HG03469 (cell line): ENCODE results near the gene DNASE1L3.

ENCODE experiments used
- ATAC-seq: cut with Tn5 transposase; IDR thresholded peaks from one replicate; pipeline ENCODE4 v1.9.1; 2021; ENCODE audit warnings: mild to moderate bottlenecking, moderate library complexity, moderate number of reproducible peaks; ENCODE audit not compliant: unreplicated experiment

Gene DNASE1L3

DNA sequence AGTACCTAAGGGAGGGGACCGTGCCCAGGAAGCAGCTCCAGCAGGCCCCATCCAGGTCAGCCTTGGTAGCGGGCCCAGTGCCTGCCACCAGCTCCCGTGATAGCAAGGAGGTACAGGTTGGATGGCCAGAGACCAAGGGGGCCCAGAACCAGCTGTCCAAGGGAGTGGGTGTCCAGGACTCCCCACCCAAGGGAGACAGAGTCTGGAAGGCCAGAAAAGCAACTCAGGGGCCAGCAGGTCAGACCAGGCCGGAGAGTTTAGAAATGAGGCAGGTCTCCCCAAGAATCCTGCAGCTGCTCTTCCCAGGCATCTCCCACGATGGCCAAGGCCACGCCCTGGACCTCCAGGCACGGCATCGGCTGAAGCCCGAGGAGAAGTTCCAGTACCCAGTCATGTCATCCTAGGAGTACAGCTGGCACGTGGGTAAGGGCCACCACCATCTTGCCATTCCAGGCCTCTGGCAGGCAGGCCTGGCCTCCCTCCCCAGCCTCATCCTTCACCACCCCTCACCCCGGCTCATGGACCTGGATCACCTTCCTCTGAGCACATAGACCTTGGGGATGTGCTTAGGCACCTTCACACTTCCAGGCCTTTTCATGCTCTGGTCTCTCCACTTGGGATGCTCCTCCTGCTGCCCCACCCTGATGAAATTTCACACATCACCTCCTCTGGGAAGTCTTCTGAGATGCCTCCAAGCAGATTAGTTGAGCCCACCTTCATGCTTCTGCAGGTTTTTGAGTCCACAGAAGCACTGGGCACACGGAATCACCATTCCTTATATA lies 30.5 kb downstream of the DNASE1L3 start:
- no peak for ATAC-seq

GRCh38 chr3:58179235-58180098 lies 31.3 kb downstream of the DNASE1L3 start:
- ATAC-seq: no peak

GRCh38 chr3:58178528-58179234 lies 32.1 kb downstream of the DNASE1L3 start:
- ATAC-seq: no peak

- no peak for ATAC-seq
Measured at GRCh38 chr3:58177747-58178527, 32.8 kb downstream of the DNASE1L3 start.

DNA sequence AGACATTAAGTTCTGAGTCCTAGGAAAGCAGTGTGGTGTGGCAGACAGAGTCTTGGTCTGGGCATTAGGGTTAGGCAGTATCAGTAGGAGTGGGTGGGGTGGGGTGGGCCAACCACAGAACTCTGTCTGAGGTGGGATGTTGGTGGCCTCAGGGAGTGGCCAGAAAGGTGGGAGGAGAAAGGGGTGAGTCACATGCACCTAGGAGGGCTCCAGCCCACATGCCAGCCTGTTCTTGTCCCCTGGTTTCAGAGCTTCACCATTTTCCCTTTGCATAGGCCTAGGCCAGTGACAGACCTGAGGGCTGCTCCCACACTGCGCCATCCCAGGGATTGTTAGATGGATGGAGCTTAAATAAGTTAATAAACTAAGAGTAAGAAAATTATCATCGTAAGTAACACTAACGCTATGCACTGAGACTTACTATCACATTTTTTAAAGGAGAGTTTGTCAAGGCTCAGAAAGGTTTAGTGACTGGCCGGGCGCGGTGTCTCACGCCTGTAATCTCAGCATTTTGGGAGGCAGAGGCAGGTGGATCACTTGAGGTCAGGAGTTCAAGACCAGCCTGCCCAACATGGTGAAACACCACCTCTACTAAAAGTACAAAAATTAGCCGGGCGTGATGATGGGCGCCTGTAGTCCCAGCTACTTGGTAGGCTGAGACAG lies 33.8 kb downstream of the DNASE1L3 start:
- ATAC-seq: no peak

- ATAC-seq: no peak
Measured at GRCh38 chr3:58176185-58176530, 34.6 kb downstream of the DNASE1L3 start.

- no peak for ATAC-seq
Measured at GRCh38 chr3:58175437-58176184, 35.2 kb downstream of the DNASE1L3 start.

- ATAC-seq: no peak
Measured at GRCh38 chr3:58175187-58175436, 35.7 kb downstream of the DNASE1L3 start.

- ATAC-seq: no peak
Measured at GRCh38 chr3:58173669-58174398, 36.9 kb downstream of the DNASE1L3 start.

DNA sequence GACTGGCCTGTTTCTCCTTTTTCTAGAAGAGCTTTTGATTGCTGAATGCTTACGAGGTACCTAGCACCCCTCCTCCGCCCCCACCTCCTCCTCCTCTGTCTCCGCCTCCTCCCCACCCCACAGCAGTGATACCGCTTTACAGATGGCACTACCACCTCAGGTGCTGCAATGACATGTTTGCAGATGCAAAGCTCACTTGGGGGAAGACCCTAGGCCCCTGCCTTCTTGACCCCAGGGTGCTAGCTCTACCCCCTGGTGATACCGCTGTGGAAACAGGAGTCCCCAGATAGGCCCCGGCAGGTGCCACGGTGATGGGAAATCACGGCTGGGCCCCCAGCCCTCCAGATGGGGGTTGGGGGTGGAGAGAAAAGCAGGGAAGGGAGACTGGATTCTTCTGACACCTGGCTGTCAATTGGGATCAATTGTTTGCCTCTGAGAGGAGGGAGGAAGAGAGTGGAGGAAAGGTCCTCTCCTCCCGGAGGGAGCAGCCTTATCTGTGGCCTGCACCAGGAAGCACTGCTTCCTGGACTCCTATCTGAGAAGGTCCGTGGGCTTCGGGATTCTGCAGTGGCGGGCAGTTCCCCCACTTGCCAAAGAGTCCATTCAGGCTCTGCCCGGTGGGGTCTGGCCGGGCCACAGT lies 37.6 kb downstream of the DNASE1L3 start:
- ATAC-seq: no peak

DNA sequence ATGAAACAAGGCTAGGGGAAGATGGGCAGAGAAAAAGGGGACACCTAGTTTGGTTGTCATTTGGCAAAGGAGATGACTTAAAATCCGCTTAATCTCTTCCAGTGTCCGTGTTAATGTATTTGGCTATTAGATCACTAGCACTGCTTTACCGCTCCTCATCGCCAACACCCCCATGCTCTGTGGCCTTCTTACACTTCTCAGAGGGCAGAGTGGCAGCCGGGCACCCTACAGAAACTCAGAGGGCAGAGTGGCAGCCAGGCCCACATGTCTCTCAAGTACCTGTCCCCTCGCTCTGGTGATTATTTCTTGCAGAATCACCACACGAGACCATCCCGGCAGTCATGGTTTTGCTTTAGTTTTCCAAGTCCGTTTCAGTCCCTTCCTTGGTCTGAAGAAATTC lies 39.6 kb downstream of the DNASE1L3 start:
- ATAC-seq: no peak

- no peak for ATAC-seq
Measured at GRCh38 chr3:58170376-58170775, 40.4 kb downstream of the DNASE1L3 start.

DNA sequence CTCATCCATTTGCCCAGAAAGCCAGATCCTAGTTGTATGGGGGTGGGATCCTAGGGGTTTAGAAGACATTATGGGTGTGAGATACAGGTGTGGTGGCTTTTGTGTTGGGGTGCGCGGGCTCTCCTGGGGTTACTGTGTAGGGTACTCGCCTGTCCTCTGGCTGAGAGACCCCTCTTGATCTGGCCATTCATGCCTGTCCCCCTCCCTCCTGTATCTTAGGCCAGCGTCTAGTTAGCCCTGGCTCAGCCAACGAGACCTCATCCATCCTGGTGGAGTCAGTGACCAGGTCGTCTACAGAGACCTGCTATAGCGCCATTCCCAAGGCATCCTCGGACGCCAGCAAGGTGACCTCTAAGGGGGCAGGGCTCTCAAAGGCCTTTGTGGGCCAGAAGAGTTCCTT lies 41.4 kb downstream of the DNASE1L3 start:
- no peak for ATAC-seq

- no peak for ATAC-seq
Measured at GRCh38 chr3:58168498-58168897, 42.3 kb downstream of the DNASE1L3 start.

DNA sequence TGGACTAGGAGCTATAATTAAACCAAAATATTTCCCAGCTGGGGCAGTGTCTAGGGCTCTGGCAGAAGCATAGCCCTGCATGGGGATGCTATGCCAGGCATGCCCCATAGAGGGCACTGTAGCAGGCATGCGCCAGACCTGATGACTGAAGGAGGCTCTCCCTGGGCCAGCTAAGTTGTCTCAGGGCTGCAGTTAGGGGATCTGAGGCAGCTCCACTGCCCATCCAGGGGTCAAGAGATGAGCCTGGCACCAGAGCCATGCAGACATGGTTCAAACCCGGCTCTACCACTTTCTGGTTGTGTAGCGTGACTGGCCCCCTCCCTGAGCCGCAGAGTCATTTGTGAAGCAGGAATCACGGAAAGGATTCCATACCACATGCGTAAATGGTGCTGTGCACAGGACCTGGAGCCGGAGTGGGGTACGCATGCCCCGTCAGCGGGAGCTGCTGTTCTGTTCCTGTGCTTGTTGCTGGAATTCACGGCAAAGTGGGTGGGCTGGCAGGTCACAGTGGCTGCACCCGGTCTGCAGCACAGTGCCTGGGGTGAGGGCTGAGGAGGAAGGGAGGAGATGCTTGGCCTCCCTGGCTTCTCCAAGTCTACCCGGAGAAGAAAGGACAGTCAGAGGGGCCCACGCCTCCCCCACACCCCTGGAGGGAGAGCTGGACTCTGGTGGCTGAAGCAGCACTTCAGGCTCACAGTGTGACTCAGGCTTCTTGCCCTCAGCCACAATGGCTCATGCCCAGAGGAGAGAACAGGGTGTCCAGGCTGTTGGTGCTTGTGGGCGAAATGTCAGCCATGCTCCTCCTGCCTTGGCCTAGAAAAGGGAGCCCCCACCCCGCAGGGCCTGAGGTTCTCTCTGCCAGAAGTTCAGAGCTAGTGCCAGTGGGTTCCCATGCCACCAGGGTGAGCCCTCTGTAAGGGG lies 43.1 kb downstream of the DNASE1L3 start:
- ATAC-seq: no peak

- ATAC-seq: no peak
Measured at GRCh38 chr3:58164906-58165821, 45.6 kb downstream of the DNASE1L3 start.
